ENCODE data around the gene OR10G8. TPM values are rescaled to one million over a fixed set of nuclear protein-coding genes. Genes with fewer than 3 reads are reported as not detected.

The OR10G8 gene
- total and polyA plus RNA-seq, 5 donors, result not detected

DNA sequence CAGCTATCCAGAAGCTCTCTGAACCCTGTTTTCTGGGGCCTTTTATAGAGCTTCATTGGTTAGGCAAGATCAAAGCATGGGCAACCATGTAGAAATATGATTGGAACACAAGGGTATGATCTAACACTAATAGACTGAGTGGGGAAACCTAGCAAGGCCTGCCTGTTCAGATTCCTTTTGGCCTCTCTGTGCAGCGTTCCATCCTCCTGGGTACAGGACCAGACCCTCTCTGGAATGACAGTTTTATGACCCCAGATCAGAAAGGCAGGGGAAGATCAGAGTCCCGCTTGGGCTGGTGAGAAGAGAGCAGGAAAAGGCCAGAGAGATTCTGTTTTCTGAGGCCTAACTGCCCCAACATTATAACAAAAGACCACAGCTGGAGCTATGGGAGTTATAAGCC lies 52.0 kb downstream of the OR10G8 start:
- 85% methylated on average over 2 of the region's 2 CpGs for WGBS
- no peak overlapping the region for H3K4me3 ChIP-seq (ENCODE audit: low read length)
- H3K27me3 ChIP-seq (ENCODE audit: control insufficient read depth, insufficient read depth), result no peaks in the 10 kb centered on the region
- no peak overlapping the region for H3K27ac ChIP-seq (ENCODE audit: low read length)
- no peak for DNase-seq
- no peaks in the 10 kb centered on the region for H3K9me3 ChIP-seq (ENCODE audit: control insufficient read depth, low read length)
- intact Hi-C loops (cut with DNase I), result loop anchor here in 3 of 4 donors (10.0 kb wide), 2 partner anchors 116 to 126 kb away; no protein-coding TSS in a partner anchor
- H3K4me1 ChIP-seq (ENCODE audit: control insufficient read depth, insufficient read depth, low read length), result no peaks in the 10 kb centered on the region
- ATAC-seq, result no peak

DNA sequence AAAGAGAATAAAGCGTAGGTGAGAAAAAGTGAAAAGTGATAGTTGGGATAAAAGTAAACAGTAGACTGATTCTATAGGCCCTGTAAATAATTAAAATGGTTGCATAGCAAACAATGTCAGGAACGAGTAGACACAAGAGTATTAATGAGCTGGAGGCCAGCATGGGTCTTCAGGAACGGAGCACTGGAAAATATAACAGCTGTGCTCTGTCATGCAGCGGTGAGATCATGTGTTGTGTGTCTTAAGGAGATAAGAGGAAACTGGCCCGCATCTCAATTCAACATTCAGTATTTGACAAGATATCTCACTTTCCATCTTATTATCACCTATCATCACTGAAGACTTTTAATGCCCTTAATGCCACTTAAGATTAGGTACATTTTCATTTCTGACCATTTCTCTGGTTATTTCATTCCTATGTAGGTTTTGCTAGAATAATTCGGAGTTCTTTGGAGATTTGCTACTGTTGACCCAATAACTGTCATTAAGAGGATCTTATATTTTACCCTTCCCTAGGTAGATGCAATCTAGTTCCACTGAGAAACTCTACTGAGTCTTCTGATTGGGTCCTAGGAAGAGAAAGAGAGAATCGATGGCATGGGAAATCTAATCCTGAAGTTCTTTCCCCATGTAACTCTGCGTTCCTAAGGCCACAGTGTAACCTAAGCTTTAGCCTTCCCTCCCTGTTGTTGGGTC lies 53.2 kb downstream of the OR10G8 start:
- DNase-seq, result no peak
- Histone ChIP-seq H3K4me1 (ENCODE audit: control insufficient read depth, insufficient read depth, low read length) (no peaks in the 10 kb centered on the region), H3K27me3 (ENCODE audit: control insufficient read depth, insufficient read depth) (no peaks in the 10 kb centered on the region), H3K9me3 (ENCODE audit: control insufficient read depth, low read length) (no peaks in the 10 kb centered on the region), H3K4me3 (ENCODE audit: low read length) (no peak overlapping the region), H3K27ac (ENCODE audit: low read length) (no peak overlapping the region)
- intact Hi-C loops (cut with DNase I), result loop anchor here in 3 of 4 donors (10.0 kb wide), 2 partner anchors 115 to 125 kb away; no protein-coding TSS in a partner anchor
- whole genome bisulfite sequencing, result 59% methylated on average over 8 of the region's 8 CpGs
- ATAC-seq, result no peak

Other genes starting within 250 kb of the OR10G8 start
- not detected for gene OR6M1, start 220.4 kb upstream of the OR10G8 start, total RNA-seq
- not detected for gene OR6M1, start 220.4 kb upstream of the OR10G8 start, polyA plus RNA-seq
- not detected for gene TMEM225, start 141.1 kb upstream of the OR10G8 start, total RNA-seq
- not detected for gene TMEM225, start 141.1 kb upstream of the OR10G8 start, polyA plus RNA-seq
- under 1 TPM in 2 of 4 donors, not detected in 2; 0.09 to 0.20 TPM for gene OR8D4, start 124.6 kb upstream of the OR10G8 start, total RNA-seq
- gene OR8D4, start 124.6 kb upstream of the OR10G8 start, polyA plus RNA-seq, result not detected
- gene OR4D5, start 87.2 kb upstream of the OR10G8 start, total RNA-seq, result under 1 TPM in 1 of 4 donors, not detected in 3; 0.20 TPM
- not detected for gene OR4D5, start 87.2 kb upstream of the OR10G8 start, polyA plus RNA-seq
- not detected for gene OR6T1, start 83.0 kb upstream of the OR10G8 start, total RNA-seq
- gene OR6T1, start 83.0 kb upstream of the OR10G8 start, polyA plus RNA-seq, result not detected
- not detected for gene OR10S1, start 49.0 kb upstream of the OR10G8 start, total RNA-seq
- gene OR10S1, start 49.0 kb upstream of the OR10G8 start, polyA plus RNA-seq, result not detected
- gene OR10G6, start 31.6 kb upstream of the OR10G8 start, total RNA-seq, result not detected
- not detected for gene OR10G6, start 31.6 kb upstream of the OR10G8 start, polyA plus RNA-seq
- gene OR10G4, start 13.8 kb upstream of the OR10G8 start, total RNA-seq, result not detected
- not detected for gene OR10G4, start 13.8 kb upstream of the OR10G8 start, polyA plus RNA-seq
- gene OR10G9, start 3.8 kb upstream of the OR10G8 start, total RNA-seq, result not detected
- not detected for gene OR10G9, start 3.8 kb upstream of the OR10G8 start, polyA plus RNA-seq
- gene OR10G7, start 14.5 kb downstream of the OR10G8 start, total RNA-seq, result not detected
- not detected for gene OR10G7, start 14.5 kb downstream of the OR10G8 start, polyA plus RNA-seq
- gene VWA5A, start 88.7 kb downstream of the OR10G8 start, total RNA-seq, result 1 to 10 TPM; 4.3 to 7.1 (median 6.2) TPM
- 3.1 TPM for gene VWA5A, start 88.7 kb downstream of the OR10G8 start, polyA plus RNA-seq
- gene OR10D3, start 156.5 kb downstream of the OR10G8 start, total RNA-seq, result not detected
- gene OR10D3, start 156.5 kb downstream of the OR10G8 start, polyA plus RNA-seq, result not detected
- not detected for gene OR8G1, start 214.3 kb downstream of the OR10G8 start, total RNA-seq
- gene OR8G1, start 214.3 kb downstream of the OR10G8 start, polyA plus RNA-seq, result not detected
- gene OR8G5, start 229.6 kb downstream of the OR10G8 start, total RNA-seq, result not detected
- not detected for gene OR8G5, start 229.6 kb downstream of the OR10G8 start, polyA plus RNA-seq